GM19397 (cell line): ENCODE measurements around the gene NFKB1.

ENCODE experiments used
- ATAC-seq: cut with Tn5 transposase; IDR thresholded peaks from one replicate; pipeline ENCODE4 v1.9.1; 2021; ENCODE audit warnings: mild to moderate bottlenecking, moderate library complexity; ENCODE audit not compliant: unreplicated experiment

The NFKB1 gene

GRCh38 chr4:102493794-102494193 is 7.4 kb upstream of the NFKB1 start:
- no peak for ATAC-seq

- ATAC-seq, result no peak
These were observed 6.6 kb upstream of the NFKB1 start for GRCh38 chr4:102494603-102495002.

DNA sequence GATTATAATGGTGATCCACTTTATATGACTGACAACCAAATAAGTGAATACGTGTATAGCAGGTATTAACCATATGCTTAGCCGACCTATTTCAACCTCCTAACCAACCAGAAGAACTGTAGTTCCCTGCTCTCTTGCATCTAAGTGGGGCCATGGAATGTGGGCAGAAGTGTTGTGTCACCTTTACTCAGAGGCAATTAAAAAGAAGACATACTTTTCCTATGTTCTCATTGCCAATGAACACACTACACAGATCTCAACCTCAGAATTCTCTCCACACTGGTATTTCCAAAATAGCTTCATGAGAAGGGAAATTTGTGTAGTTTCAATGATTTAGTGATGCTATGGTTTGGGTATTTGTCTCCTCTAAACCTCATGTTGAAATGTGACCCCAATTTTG is 3.2 kb upstream of the NFKB1 start:
- ATAC-seq, result no peak

GRCh38 chr4:102500352-102500695 is 835 bp upstream of the NFKB1 start:
- peak; percentile 12 for ATAC-seq

DNA sequence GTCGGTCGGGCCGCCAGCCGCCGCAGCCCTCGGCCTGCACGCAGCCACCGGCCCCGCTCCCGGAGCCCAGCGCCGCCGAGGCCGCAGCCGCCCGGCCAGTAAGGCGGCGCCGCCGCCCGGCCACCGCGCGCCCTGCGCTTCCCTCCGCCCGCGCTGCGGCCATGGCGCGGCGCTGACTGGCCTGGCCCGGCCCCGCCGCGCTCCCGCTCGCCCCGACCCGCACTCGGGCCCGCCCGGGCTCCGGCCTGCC is 213 bp downstream of the NFKB1 start:
- peak; percentile 43 for ATAC-seq

DNA sequence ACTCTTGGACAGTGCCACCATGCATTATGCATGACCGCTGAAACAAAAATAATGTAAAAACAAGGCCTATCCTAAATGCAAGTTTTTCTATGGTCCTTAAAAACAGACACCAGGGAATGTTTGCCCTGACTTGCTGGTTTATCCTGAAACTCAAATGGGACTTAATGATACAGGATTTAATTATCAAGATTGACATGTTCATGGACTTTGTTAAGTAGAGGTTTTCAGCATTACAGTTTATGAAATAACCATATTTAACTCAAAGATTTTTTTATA is 1.3 kb downstream of the NFKB1 start:
- no peak for ATAC-seq

GRCh38 chr4:102503301-102503746 is 2.2 kb downstream of the NFKB1 start:
- no peak for ATAC-seq

DNA sequence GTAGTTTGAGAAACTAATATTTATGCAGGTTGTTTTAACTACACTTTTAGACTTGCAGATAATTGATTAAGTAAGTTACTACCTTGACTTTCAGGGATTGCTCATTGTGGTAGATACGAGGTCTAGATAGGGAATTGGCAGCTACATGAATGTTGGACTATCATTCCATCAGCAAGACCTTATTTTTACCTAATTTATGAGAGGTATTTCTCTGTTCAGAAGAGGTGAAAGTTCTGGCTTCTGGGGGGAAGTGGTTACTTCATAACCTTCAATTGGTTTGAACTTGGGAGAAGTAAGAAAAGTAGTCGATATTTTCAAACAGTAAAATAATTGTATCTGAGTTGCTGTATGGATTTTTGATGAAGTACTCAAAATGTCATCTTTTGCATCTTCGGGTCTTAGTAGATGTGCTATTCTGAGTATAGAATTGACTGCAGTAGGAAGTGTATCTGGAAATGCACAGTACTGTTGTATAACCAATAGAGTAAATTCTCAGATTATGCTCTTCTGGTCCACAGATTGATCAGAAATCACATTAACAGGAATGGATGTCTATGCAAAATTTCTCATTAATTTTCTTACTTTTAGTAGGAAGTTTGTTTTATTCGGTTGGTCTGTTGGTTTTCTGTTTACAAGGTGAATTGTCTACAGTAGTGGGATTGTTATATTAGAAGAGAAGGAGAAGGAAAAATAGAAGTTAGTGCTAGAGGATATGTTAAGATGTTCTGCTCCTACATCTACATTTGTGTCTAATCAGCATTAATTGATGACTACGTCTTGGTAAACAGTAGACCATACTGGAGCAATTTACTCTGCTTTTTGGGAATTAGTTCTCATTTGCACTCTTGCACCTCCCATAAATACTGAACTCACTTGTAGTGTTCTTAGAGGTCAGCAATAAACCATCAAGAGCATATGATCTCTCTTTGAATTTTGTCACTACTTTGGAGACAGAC is 3.0 kb downstream of the NFKB1 start:
- no peak for ATAC-seq

GRCh38 chr4:102504941-102505340 is 3.8 kb downstream of the NFKB1 start:
- ATAC-seq, result no peak

GRCh38 chr4:102505708-102506107 is 4.5 kb downstream of the NFKB1 start:
- ATAC-seq, result no peak

DNA sequence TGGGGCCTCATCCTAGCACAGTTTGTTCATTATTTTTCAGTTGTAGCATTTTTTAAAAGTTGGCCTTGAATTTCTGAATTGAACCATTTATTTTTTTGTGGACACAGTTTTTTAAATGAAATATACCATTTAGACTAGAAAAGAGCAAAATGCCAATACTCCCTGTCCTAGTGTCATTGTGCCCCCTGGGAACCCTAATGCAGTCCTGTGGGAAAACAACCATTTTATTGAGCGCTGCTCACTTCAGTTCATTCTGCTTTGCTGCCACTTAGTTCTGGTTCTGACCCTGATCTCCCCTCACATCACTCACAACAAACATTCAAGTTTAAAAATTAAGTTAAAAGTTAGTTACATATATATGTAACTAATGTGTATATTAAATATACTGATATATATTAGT is 5.4 kb downstream of the NFKB1 start:
- ATAC-seq, result no peak

DNA sequence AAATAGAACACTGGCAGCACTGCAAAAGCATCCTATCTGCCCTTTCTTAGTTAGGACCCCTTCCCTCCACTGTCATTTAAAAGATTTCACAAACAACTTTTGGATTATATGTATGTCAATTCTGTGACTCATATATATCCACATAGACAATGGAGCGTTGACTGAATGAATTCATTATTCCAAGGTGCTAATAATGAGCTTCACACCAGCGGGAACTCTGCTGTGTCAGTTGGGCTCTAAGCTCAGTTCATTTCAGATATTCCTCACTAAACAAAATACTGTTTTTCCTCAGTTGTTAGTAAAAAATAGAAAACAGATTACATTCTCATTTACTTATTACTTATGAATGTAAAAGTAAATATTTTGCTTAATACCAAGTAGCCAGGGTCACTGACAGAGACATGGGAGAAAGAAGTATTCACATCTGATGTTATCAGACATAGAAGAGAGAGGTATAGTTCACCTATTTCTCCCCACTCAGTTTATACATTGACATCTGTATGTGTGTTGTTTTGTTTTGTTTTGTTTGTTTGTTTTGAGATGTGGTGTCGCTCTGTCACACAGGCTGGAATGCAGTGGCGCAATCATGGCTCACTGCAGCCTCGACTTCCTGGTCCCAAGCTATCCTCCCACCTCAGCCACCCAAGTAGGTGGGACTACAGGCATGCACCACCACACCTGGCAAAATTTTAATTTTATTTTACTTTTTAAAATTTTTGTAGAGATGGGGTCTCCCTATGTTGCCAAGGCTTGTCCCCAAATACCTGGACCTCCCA is 10.9 kb downstream of the NFKB1 start:
- ATAC-seq, result no peak

GRCh38 chr4:102514298-102514964 is 13.3 kb downstream of the NFKB1 start:
- ATAC-seq, result no peak

- no peak for ATAC-seq
These were observed 16.6 kb downstream of the NFKB1 start for GRCh38 chr4:102517753-102518152.

DNA sequence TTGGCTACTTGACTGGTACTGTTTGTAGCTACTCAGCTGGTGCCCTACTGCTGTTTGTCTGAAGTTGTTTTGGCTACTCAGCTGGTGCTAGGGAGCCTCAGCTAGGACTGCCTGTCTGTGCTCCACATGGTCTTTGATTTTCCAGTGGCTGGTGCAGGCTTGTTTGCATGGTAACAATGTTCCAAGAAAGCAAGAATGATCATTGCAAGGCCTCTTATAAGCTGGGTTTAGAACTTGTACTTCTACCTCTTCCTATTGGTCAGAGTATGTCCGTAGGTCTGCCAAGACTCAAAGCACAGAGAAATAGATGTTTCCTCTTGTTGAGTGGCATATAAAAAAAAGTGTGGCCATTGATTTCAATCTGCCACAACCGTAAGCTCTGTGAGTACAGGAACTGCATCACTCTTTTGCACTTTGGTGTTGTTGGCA is 17.6 kb downstream of the NFKB1 start:
- no peak for ATAC-seq

DNA sequence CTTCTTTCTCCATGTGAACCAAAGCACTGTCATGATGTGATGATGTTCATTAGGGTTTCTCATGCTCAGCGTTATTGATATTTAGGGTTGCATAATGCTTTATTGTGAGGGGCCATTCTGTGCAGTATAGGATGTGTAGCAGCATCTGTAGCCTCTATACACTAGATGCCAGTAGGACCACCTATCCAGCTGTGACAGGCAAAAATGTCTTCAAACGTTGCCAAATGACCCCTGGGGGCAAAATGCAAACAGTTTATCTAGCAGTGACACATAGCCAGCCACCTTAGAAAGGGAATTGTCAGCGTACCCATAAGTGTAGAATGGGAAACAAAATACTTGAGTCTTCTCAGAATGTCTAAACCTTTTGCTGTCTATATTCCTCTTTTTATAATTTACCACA is 18.8 kb downstream of the NFKB1 start:
- ATAC-seq, result no peak

DNA sequence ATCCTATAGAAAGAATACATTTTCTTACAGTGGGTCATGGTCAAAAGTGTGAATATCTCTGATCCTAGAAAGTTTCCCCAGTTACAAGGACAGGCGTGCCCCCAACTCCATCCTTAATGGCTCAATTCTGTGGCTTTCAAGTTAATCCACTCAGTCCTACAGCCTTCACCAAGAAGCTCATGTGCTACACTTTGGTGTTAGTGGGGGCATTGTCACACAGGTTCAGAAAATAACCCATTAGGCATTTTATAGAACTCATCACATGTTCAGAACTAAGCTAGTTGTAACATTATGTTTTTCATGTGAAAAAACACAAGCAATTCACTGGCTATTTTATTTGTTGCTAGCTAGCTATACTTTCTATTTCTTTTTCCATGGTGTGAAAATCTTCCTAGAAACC is 20.4 kb downstream of the NFKB1 start:
- no peak for ATAC-seq

GRCh38 chr4:102522031-102522440 is 20.9 kb downstream of the NFKB1 start:
- ATAC-seq, result no peak

GRCh38 chr4:102524691-102525090 is 23.5 kb downstream of the NFKB1 start:
- ATAC-seq, result no peak

DNA sequence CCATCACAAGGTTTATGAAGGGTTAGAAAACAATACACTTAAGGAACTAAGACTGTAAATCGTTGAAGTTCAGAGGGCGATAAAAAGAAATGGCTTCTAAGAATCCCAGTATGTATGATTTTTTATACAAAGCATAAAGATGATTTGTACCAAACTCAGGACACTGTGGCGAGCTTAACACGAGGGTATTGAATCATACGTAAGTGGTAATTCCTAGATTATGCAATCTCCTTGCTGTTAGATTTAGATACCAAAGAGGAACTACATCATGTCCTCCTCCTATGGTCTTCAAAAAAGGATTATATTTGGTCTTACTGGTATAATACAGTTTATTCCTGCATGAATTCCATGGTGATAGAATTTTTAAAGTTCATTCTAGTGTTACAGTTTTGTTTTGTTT is 23.9 kb downstream of the NFKB1 start:
- ATAC-seq, result no peak

- ATAC-seq, result no peak
These were observed 24.3 kb downstream of the NFKB1 start for GRCh38 chr4:102525504-102525903.

GRCh38 chr4:102526532-102526931 is 25.4 kb downstream of the NFKB1 start:
- no peak for ATAC-seq
